Suprapubic skin (tissue), 4 donors: Measurements from ENCODE around the gene CCDC69.

Experiments
- CTCF ChIP-seq, 2 donors: fragments of 200-600 bp in 1 of 2; fragments of 450-650 bp in 1 of 2; sonication (generic) in 1 of 2; IDR thresholded peaks; one replicate each; pipeline ENCODE4 v1.5.1; 2016 to 2019; ENCODE audit warnings: antibody characterized with exemption in 2 of 2, mild to moderate bottlenecking in 1 of 2, moderate library complexity in 1 of 2
- EP300 ChIP-seq: sonication (generic); formaldehyde crosslinking; IDR thresholded peaks from one replicate; pipeline ENCODE4 v1.6.1; 2017; ENCODE audit warnings: antibody characterized with exemption
- POLR2AphosphoS5 ChIP-seq, 3 donors: sonication (generic); formaldehyde crosslinking; IDR thresholded peaks; one replicate each; pipeline ENCODE4 v1.6.1; 2017; ENCODE audit warnings: antibody characterized with exemption in 3 of 3

DNA sequence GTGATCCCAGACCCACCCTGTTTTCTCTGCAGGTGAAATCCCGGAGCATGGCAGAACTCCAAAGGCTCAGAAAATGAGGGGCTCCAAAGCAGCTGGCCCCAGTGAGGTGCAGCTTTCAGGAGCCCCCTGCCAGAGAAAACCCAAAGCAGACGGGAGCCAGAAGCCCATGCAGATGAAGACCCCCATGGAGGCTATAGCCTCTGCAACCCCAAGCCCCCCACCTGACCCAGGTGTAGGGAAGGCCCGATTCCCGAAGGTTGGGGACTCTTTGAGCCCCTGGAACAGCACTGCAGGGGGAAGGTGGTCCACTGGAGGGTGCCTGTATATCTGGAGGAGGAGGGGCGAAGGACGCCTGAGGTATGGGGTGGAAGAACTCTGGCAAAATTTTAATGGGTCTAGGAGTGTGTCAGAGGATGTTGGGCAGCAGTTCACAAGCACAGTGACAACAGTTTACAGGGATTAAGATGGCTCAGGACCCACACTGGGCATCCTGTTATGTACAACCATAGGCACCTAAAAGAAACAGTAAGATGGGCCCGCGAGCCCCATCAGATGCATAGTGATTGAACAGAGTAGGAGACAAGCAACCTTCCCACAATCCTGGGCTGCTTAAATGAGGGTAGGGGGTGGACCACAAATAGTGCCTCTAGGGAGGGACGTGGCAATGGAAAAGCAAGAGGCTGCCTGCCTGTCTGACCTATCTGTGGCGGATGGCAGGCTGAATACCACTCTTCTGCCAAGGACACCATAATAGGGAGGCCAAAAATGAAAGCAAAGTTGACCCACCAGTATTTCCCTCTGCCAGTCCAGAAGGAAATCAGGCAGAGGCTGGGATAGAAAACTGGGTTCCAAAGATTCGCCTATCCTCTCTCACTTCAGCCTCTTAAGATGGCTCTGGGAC, 49.9 kb downstream of the CCDC69 start:
- TF ChIP-seq CTCF (IDR thresholded peaks at IDR 0.05) (no peak), EP300 (no peak), POLR2AphosphoS5 (IDR thresholded peaks at IDR 0.05) (no peak)
